CD4-positive, alpha-beta T cell (primary cell): ENCODE measurements around the gene PI4K2A. TPM values are rescaled to one million over a fixed set of nuclear protein-coding genes. Genes with fewer than 3 reads are reported as not detected.

Source experiments
- ATAC-seq: fragments of 200-7000 bp; cut with Tn5 transposase; one replicate; pipeline ENCODE4 v1.10.0; 2022; ENCODE audit warnings: mild to moderate bottlenecking; ENCODE audit not compliant: poor library complexity
- CTCF ChIA-PET: fragments of 350-600 bp; sonication (Branson Sonifier 250); formaldehyde crosslinking; loops from one replicate; lab custom pipeline; 2021; ENCODE audit warnings: antibody characterized with exemption, inconsistent platforms; lab: Charles Lee
- POLR2A ChIA-PET: fragments of 350-600 bp; sonication (Branson Sonifier 250); formaldehyde crosslinking; loops from one replicate; lab custom pipeline; 2021; ENCODE audit warnings: antibody characterized with exemption, inconsistent platforms; lab: Charles Lee
- DNase-seq, 14 experiments: peaks; one replicate each; pipeline ENCODE4 v3.0.0-alpha.2; 2013 to 2020; ENCODE audit warnings: mixed read lengths in 2 of 14
- H3K27ac ChIP-seq, 2 donors: one replicate each; pipeline versions ENCODE4 v1.5.1 to v1.7.0; 2013; ENCODE audit warnings: low read length in 2 of 2, low read depth in 1 of 2, mild to moderate bottlenecking in 1 of 2
- H3K27me3 ChIP-seq, 2 experiments: 1 replicate in 1 of 2; 2 replicates in 1 of 2; pipeline versions ENCODE4 v1.6.1 to v1.7.0; 2013; ENCODE audit warnings: low read length in 2 of 2, control low read depth in 1 of 2, mild to moderate bottlenecking in 1 of 2, moderate library complexity in 1 of 2; ENCODE audit not compliant: insufficient read depth in 2 of 2, control insufficient read depth in 1 of 2
- H3K36me3 ChIP-seq: one replicate; pipeline ENCODE4 v1.6.1; 2013; ENCODE audit warnings: low read length, control low read depth; ENCODE audit not compliant: insufficient read depth
- H3K4me1 ChIP-seq: one replicate; pipeline ENCODE4 v1.6.1; 2013; ENCODE audit warnings: low read length, control low read depth; ENCODE audit not compliant: insufficient read depth
- H3K4me3 ChIP-seq: one replicate; pipeline ENCODE4 v1.5.1; 2013; ENCODE audit warnings: mild to moderate bottlenecking, low read length, moderate library complexity
- H3K9me3 ChIP-seq, 2 experiments: 1 replicate in 1 of 2; 2 replicates in 1 of 2; pipeline versions ENCODE4 v1.6.1 to v1.7.0; 2013; ENCODE audit warnings: low read length in 2 of 2, mild to moderate bottlenecking in 2 of 2, control low read depth in 1 of 2, moderate library complexity in 1 of 2; ENCODE audit not compliant: control insufficient read depth in 1 of 2, insufficient read depth in 1 of 2
- H3K27ac Mint-ChIP-seq: one replicate; pipeline ENCODE4 v1.8.0; 2020; ENCODE audit warnings: mixed read lengths
- H3K27me3 Mint-ChIP-seq: one replicate; pipeline ENCODE4 v1.8.0; 2021; ENCODE audit warnings: mixed read lengths
- H3K36me3 Mint-ChIP-seq: one replicate; pipeline ENCODE4 v1.8.0; 2021; ENCODE audit warnings: low read depth, mixed read lengths
- H3K4me1 Mint-ChIP-seq: one replicate; pipeline ENCODE4 v1.8.0; 2021; ENCODE audit warnings: low read depth, mixed read lengths
- H3K4me3 Mint-ChIP-seq: one replicate; pipeline ENCODE4 v1.8.0; 2020; ENCODE audit warnings: mild to moderate bottlenecking, mixed read lengths
- H3K9me3 Mint-ChIP-seq: one replicate; pipeline ENCODE4 v1.8.0; 2020; ENCODE audit warnings: mixed read lengths
- intact Hi-C, 2 experiments: fragments of 100-400 bp; cut with DNase I in 1 of 2; cut with micrococcal nuclease in 1 of 2; formaldehyde crosslinking; loops; one replicate each; pipeline versions ENCODE4 v1.15.1 to v1.9.0; 2023 to 2025; cut with DNase I, micrococcal nuclease
- total RNA-seq, 174 experiments: library from RNA in 2 of 174; stranded (reverse) in 2 of 174; gene quantifications; one replicate each; pipeline ENCODE4 v1.2.3 and lab custom pipeline; 2021 to 2026
- TF ChIP-seq, protein P1 (sequence below): fragments of 200-600 bp; IDR thresholded peaks from one replicate; pipeline ENCODE4 v1.8.0; 2022; ENCODE audit warnings: antibody characterized with exemption, mild to moderate bottlenecking

Gene PI4K2A
- total RNA-seq, 2 experiments from 2014 or later: 26.3 to 27.2 TPM

DNA sequence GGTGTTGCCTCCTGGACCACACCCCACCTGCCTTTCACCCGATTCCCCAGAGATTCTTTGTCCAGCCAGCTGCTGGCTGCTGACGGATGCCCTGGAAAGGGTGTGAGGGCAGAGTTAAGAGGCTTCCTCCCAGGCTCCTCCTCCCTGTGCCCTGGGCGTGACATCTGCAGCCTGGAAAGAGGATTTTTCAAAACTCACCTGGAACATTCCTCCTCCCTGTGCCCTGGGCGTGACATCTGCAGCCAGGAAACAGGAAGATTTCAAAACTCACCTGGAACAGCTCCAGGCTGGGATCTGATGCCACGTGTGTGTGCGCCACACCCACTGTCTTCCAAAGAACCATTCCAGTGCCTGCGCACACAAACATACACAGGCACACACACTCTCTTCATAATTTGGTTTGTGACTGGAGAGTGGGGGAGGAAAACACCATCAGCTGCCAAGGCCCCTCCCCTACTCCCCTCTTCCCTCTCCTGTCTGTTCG lies 78.2 kb downstream of the PI4K2A start:
- Histone ChIP-seq H3K4me1 (peaks cover 11% of the 10 kb centered on the region), H3K27me3 (no peaks in the 10 kb centered on the region), H3K9me3 (no peaks in the 10 kb centered on the region), H3K4me3 (no peak overlapping the region), H3K36me3 (no peaks in the 10 kb centered on the region), H3K27ac (no peak overlapping the region)
- TF ChIP-seq, protein P1, sequence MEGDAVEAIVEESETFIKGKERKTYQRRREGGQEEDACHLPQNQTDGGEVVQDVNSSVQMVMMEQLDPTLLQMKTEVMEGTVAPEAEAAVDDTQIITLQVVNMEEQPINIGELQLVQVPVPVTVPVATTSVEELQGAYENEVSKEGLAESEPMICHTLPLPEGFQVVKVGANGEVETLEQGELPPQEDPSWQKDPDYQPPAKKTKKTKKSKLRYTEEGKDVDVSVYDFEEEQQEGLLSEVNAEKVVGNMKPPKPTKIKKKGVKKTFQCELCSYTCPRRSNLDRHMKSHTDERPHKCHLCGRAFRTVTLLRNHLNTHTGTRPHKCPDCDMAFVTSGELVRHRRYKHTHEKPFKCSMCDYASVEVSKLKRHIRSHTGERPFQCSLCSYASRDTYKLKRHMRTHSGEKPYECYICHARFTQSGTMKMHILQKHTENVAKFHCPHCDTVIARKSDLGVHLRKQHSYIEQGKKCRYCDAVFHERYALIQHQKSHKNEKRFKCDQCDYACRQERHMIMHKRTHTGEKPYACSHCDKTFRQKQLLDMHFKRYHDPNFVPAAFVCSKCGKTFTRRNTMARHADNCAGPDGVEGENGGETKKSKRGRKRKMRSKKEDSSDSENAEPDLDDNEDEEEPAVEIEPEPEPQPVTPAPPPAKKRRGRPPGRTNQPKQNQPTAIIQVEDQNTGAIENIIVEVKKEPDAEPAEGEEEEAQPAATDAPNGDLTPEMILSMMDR: no peak
- ATAC-seq (no peak), DNase-seq (no peak)
- no peak overlapping the region for H3K4me3 Mint-ChIP-seq
- intact Hi-C loops: no loop called here
- no peaks in the 10 kb centered on the region for H3K9me3 Mint-ChIP-seq
- H3K27me3 Mint-ChIP-seq: peaks cover 4% of the 10 kb centered on the region
- H3K4me1 Mint-ChIP-seq: peaks cover 9% of the 10 kb centered on the region
- H3K27ac Mint-ChIP-seq: no peak overlapping the region
- H3K36me3 Mint-ChIP-seq: no peaks in the 10 kb centered on the region
- POLR2A ChIA-PET: interaction anchor here (0.7 kb wide), 1 partner anchor 18 kb away, joined by 3 read pairs; no protein-coding TSS in a partner anchor
- CTCF ChIA-PET: interaction anchor here (1.7 kb wide), 1 partner anchor 33 kb away, joined by 4 read pairs; no protein-coding TSS in a partner anchor

DNA sequence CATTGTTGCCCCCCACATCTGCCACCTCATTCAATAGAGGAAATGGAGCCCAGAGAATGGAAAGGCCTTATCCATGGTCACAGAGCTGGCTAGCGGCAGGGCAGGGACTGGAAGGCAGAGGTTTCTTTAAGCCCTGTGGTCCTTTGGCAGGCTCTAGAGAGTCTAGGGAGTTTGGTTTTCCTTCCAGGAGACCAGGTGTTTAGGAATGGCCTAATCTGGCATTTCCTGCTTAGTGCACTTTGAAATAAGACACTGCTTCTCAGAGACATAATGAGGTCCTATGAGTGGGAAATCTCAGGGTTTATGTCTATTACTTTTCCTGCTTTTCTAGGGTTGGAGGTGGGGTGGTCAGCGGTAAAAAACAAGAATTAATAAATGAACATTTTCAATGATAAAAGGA lies 79.1 kb downstream of the PI4K2A start:
- Histone ChIP-seq H3K27ac (no peak overlapping the region), H3K9me3 (no peaks in the 10 kb centered on the region), H3K36me3 (no peaks in the 10 kb centered on the region), H3K4me3 (no peak overlapping the region), H3K4me1 (peaks cover 5% of the 10 kb centered on the region), H3K27me3 (no peaks in the 10 kb centered on the region)
- DNase-seq (no peak), ATAC-seq (no peak)
- TF ChIP-seq, protein P1: no peak
- intact Hi-C loops: no loop called here
- no peak overlapping the region for H3K4me3 Mint-ChIP-seq
- no peaks in the 10 kb centered on the region for H3K9me3 Mint-ChIP-seq
- ChIA-PET POLR2A (no interaction called here), CTCF (interaction anchor here (1.7 kb wide), 1 partner anchor 33 kb away, joined by 4 read pairs; no protein-coding TSS in a partner anchor)
- H3K27ac Mint-ChIP-seq: no peak overlapping the region
- H3K4me1 Mint-ChIP-seq: peaks cover 5% of the 10 kb centered on the region
- H3K27me3 Mint-ChIP-seq: no peaks in the 10 kb centered on the region
- H3K36me3 Mint-ChIP-seq: no peaks in the 10 kb centered on the region

DNA sequence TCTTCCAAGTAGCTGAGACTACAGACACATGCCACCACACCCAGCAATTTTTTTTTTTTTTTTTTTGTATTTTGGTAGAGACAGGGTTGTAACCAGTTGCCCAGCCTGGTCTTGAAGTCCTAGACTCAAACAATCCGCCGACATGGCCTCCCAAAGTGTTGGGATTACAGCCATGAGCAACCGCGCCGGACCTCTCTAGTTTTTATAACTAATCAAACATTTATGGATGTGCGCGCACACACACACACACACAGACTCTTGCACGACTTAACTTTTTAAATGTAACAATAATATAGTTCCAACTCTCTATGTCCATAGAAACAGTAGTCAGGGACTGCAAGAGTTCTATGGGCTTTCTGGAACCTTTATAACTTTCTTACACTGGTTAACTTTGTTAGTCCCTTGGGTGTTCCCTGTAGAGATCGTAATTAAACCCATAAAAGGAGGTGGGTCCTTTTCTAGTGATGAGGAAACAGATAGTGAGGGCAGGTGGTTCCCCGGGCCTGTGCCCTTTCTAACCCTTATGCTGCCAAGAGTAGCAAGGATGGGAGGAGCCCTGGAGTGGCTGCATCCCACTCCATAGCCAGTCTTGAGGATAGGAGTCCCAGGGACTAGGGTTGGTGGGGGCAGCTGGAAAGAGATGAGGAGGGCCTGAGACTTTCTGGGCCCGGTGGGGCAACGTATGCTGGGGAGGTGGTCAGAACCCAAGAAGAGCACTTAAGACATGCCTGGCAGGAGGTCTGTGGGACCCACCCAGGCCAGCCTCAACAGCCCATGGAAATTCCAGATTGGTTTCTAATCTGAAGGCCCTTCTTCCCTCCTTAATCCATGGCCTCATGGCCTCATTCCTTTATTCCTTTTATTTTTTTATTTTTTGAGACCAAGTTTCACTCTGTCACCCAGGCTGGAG lies 81.7 kb downstream of the PI4K2A start:
- H3K27me3 ChIP-seq: no peaks in the 10 kb centered on the region
- no peaks in the 10 kb centered on the region for H3K9me3 ChIP-seq
- DNase-seq: no peak
- TF ChIP-seq, protein P1: no peak
- H3K4me3 Mint-ChIP-seq: no peak overlapping the region
- POLR2A ChIA-PET: interaction anchor here (0.6 kb wide), 1 partner anchor 801 kb away, joined by 3 read pairs; no protein-coding TSS in a partner anchor
- no peaks in the 10 kb centered on the region for H3K9me3 Mint-ChIP-seq
- CTCF ChIA-PET: no interaction called here
- no peaks in the 10 kb centered on the region for H3K4me1 ChIP-seq
- H3K4me3 ChIP-seq: no peak overlapping the region
- H3K36me3 ChIP-seq: no peaks in the 10 kb centered on the region
- intact Hi-C loops: no loop called here
- no peak overlapping the region for H3K27ac ChIP-seq
- ATAC-seq: no peak
- H3K27ac Mint-ChIP-seq: no peak overlapping the region
- H3K36me3 Mint-ChIP-seq: no peaks in the 10 kb centered on the region
- H3K27me3 Mint-ChIP-seq: peaks cover 6% of the 10 kb centered on the region
- H3K4me1 Mint-ChIP-seq: no peaks in the 10 kb centered on the region
